Measurements from ENCODE around the gene MAP2K4.
A peak's percentile ranks its signal among the peaks of the same experiment; 100 is the strongest.

MAP2K4 gene

GRCh38 chr17:12089809-12090384 lies 69.2 kb downstream of the MAP2K4 start:
- DNase-seq (ENCODE audit: low read depth): peak; percentile 22

- no peak for DNase-seq (ENCODE audit: low read depth)
These were observed 73.7 kb downstream of the MAP2K4 start for GRCh38 chr17:12094336-12094735.

- DNase-seq (ENCODE audit: low read depth): no peak
These were observed 74.8 kb downstream of the MAP2K4 start for GRCh38 chr17:12095522-12095921.

GRCh38 chr17:12097326-12097725 lies 76.6 kb downstream of the MAP2K4 start:
- no peak for DNase-seq (ENCODE audit: low read depth)

- no peak for DNase-seq (ENCODE audit: low read depth)
These were observed 77.9 kb downstream of the MAP2K4 start for GRCh38 chr17:12098568-12098967.

- no peak for DNase-seq (ENCODE audit: low read depth)
These were observed 78.7 kb downstream of the MAP2K4 start for GRCh38 chr17:12099412-12099811.

- DNase-seq (ENCODE audit: low read depth): no peak
These were observed 84.2 kb downstream of the MAP2K4 start for GRCh38 chr17:12104831-12105230.

GRCh38 chr17:12107905-12108304 lies 87.2 kb downstream of the MAP2K4 start:
- peak; percentile 11 for DNase-seq (ENCODE audit: low read depth)

- no peak for DNase-seq (ENCODE audit: low read depth)
These were observed 90.2 kb downstream of the MAP2K4 start for GRCh38 chr17:12110906-12111305.

- no peak for DNase-seq (ENCODE audit: low read depth)
These were observed 92.5 kb downstream of the MAP2K4 start for GRCh38 chr17:12113156-12113555.

- DNase-seq (ENCODE audit: low read depth): no peak
These were observed 94.2 kb downstream of the MAP2K4 start for GRCh38 chr17:12114686-12115418.

- DNase-seq (ENCODE audit: low read depth): no peak
These were observed 95.5 kb downstream of the MAP2K4 start for GRCh38 chr17:12116143-12116542.

- DNase-seq (ENCODE audit: low read depth): no peak
These were observed 97.9 kb downstream of the MAP2K4 start for GRCh38 chr17:12118617-12119016.

GRCh38 chr17:12122075-12122474 lies 101.4 kb downstream of the MAP2K4 start:
- DNase-seq (ENCODE audit: low read depth): no peak

- DNase-seq (ENCODE audit: low read depth): no peak
These were observed 106.5 kb downstream of the MAP2K4 start for GRCh38 chr17:12127177-12127576.

- no peak for DNase-seq (ENCODE audit: low read depth)
These were observed 107.0 kb downstream of the MAP2K4 start for GRCh38 chr17:12127667-12128066.

GRCh38 chr17:12128946-12129345 lies 108.3 kb downstream of the MAP2K4 start:
- DNase-seq (ENCODE audit: low read depth): no peak

GRCh38 chr17:12133183-12133582 lies 112.5 kb downstream of the MAP2K4 start:
- peak; percentile 5 for DNase-seq (ENCODE audit: low read depth)

- DNase-seq (ENCODE audit: low read depth): no peak
These were observed 113.4 kb downstream of the MAP2K4 start for GRCh38 chr17:12134101-12134500.

- no peak for DNase-seq (ENCODE audit: low read depth)
These were observed 113.9 kb downstream of the MAP2K4 start for GRCh38 chr17:12134587-12134986.

- no peak for DNase-seq (ENCODE audit: low read depth)
These were observed 115.6 kb downstream of the MAP2K4 start for GRCh38 chr17:12136243-12136642.

- DNase-seq (ENCODE audit: low read depth): no peak
These were observed 116.0 kb downstream of the MAP2K4 start for GRCh38 chr17:12136646-12137045.

GRCh38 chr17:12137859-12138258 lies 117.2 kb downstream of the MAP2K4 start:
- DNase-seq (ENCODE audit: low read depth): no peak

- DNase-seq (ENCODE audit: low read depth): no peak
These were observed 120.0 kb downstream of the MAP2K4 start for GRCh38 chr17:12140685-12141084.

Data from stromal cell of bone marrow (primary cell).